Trophoblast cell (in vitro differentiated cells and primary cell): ENCODE results near the gene ROCK2.
A peak's percentile ranks its signal among the peaks of the same experiment; 100 is the strongest.

Experiments used
- DNase-seq, 2 donors: peaks; one replicate each; pipeline ENCODE4 v3.0.0-alpha.2; 2016
- H2AFZ ChIP-seq: 2 replicates; pipeline ENCODE4 v1.6.1; 2013; ENCODE audit warnings: low read length, moderate library complexity, mild to moderate bottlenecking; ENCODE audit not compliant: insufficient read depth, poor library complexity
- H2AK5ac ChIP-seq: 2 replicates; pipeline ENCODE4 v1.6.1; 2013; ENCODE audit warnings: mild to moderate bottlenecking, low read length
- H2BK120ac ChIP-seq: 2 replicates; pipeline ENCODE4 v1.6.1; 2013; ENCODE audit warnings: low read length, mild to moderate bottlenecking, moderate library complexity; ENCODE audit not compliant: insufficient read depth, poor library complexity
- H2BK12ac ChIP-seq: 2 replicates; pipeline ENCODE4 v1.6.1; 2013; ENCODE audit warnings: mild to moderate bottlenecking, low read length, moderate library complexity
- H2BK5ac ChIP-seq: 2 replicates; pipeline ENCODE4 v1.6.1; 2013; ENCODE audit warnings: low read length, low read depth, moderate library complexity, mild to moderate bottlenecking; ENCODE audit not compliant: poor library complexity
- H3K14ac ChIP-seq: 2 replicates; pipeline ENCODE4 v1.6.1; 2013; ENCODE audit warnings: mild to moderate bottlenecking, low read length
- H3K18ac ChIP-seq: 2 replicates; pipeline ENCODE4 v1.6.1; 2013; ENCODE audit warnings: mild to moderate bottlenecking, low read length
- H3K23ac ChIP-seq: 2 replicates; pipeline ENCODE4 v1.6.1; 2013; ENCODE audit warnings: low read length
- H3K27ac ChIP-seq: 2 replicates; pipeline ENCODE4 v1.5.1; 2013; ENCODE audit warnings: low read depth, mild to moderate bottlenecking, inconsistent platforms, low read length, moderate library complexity
- H3K27me3 ChIP-seq: 2 replicates; pipeline ENCODE4 v1.6.1; 2013; ENCODE audit warnings: inconsistent platforms, mild to moderate bottlenecking, low read length, moderate library complexity; ENCODE audit not compliant: insufficient read depth
- H3K36me3 ChIP-seq, 2 experiments: 1 replicate in 1 of 2; 2 replicates in 1 of 2; pipeline ENCODE4 v1.6.1; 2013; ENCODE audit warnings: low read length in 2 of 2, mild to moderate bottlenecking in 2 of 2, moderate library complexity in 1 of 2; ENCODE audit not compliant: insufficient read depth in 2 of 2, control insufficient read depth in 1 of 2
- H3K4ac ChIP-seq: 2 replicates; pipeline ENCODE4 v1.6.1; 2013; ENCODE audit warnings: low read depth, mild to moderate bottlenecking, low read length, moderate library complexity
- H3K4me1 ChIP-seq, 2 experiments: 1 replicate in 1 of 2; 2 replicates in 1 of 2; pipeline ENCODE4 v1.6.1; 2013; ENCODE audit warnings: low read length in 2 of 2, mild to moderate bottlenecking in 2 of 2, moderate library complexity in 1 of 2; ENCODE audit not compliant: insufficient read depth in 2 of 2, control insufficient read depth in 1 of 2
- H3K4me2 ChIP-seq: 2 replicates; pipeline ENCODE4 v1.6.1; 2013; ENCODE audit warnings: inconsistent platforms, mild to moderate bottlenecking, low read length, moderate library complexity
- H3K4me3 ChIP-seq: 2 replicates; pipeline ENCODE4 v1.5.1; 2013; ENCODE audit warnings: mild to moderate bottlenecking, low read depth, low read length, inconsistent platforms
- H3K79me1 ChIP-seq: one replicate; pipeline ENCODE4 v1.6.1; 2013; ENCODE audit warnings: low read length
- H3K79me2 ChIP-seq: 2 replicates; pipeline ENCODE4 v1.6.1; 2013; ENCODE audit warnings: low read length, mild to moderate bottlenecking; ENCODE audit not compliant: control insufficient read depth, insufficient read depth, poor library complexity
- H3K9ac ChIP-seq: 2 replicates; pipeline ENCODE4 v1.6.1; 2013; ENCODE audit warnings: mild to moderate bottlenecking, low read length
- H3K9me3 ChIP-seq: 2 replicates; pipeline ENCODE4 v1.6.1; 2013; ENCODE audit warnings: low read depth, mild to moderate bottlenecking, control low read depth, inconsistent platforms, low read length; ENCODE audit not compliant: insufficient read depth
- H4K12ac ChIP-seq: 2 replicates; pipeline ENCODE4 v1.6.1; 2013; ENCODE audit warnings: low read depth, mild to moderate bottlenecking, low read length, moderate library complexity
- H4K8ac ChIP-seq: 2 replicates; pipeline ENCODE4 v1.6.1; 2013; ENCODE audit warnings: low read depth, mild to moderate bottlenecking, low read length, moderate library complexity
- H4K91ac ChIP-seq: one replicate; pipeline ENCODE4 v1.6.1; 2013; ENCODE audit warnings: low read depth, mild to moderate bottlenecking, low read length, moderate library complexity
- WGBS: extraction: QIAGEN DNeasy Blood & Tissue Kit; methylation state at CpG from one replicate; pipeline ENCODE4 v1.1.7; 2013; ENCODE audit warnings: missing lambda C conversion rate; ENCODE audit not compliant: insufficient read length, insufficient coverage; ENCODE audit errors: extremely low coverage; 5-methylcytosine and 5-hydroxymethylcytosine counted together

The ROCK2 gene

DNA sequence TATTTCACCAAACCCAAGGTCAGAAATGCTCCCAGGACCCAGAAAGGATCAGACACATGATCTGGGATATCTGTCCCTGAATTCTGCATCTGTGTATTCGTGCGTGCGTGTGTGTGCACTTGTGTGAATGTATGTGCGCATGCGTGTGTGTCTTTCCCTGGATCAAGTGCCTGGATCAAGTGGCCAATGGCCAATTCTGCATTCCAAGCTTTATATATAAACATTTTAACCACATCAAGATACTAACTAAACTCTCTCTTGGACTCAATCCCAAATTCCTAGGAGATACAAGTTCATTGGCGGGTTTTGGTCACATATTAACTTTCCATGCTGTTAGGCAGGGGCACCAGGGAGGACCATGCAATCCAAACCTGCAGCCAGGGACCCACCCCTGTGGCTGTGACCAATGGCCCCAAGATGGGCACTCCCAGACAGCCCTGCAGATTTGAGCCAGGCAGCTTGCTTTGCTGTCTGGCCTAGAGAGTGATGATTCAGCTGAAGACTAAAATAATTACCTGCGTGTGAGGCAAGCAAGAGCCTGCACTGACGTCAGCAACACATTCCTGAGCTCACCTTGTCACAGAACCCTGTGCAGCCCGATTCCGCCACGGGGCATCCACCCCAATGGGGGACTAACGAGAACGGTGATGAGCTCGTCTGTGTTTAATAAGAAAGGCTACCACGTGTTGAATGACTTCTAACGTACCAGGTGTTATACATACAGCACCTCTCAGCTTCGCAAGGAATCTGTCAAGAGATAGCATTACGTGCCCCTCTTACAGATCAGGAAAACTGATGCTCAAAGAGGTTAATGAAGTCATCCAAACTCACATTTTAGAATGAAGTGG lies 45.3 kb upstream of the ROCK2 start:
- Histone ChIP-seq H3K27ac (no peak overlapping the region), H2BK5ac (no peak overlapping the region), H2BK12ac (peak overlapping the region; percentile 23), H3K23ac (no peak overlapping the region), H3K79me1 (peaks cover 10% of the 10 kb centered on the region), H4K8ac (no peak overlapping the region), H3K4me3 (no peak overlapping the region), H2AK5ac (no peak overlapping the region), H3K9me3 (no peaks in the 10 kb centered on the region), H3K4ac (no peak overlapping the region), H3K9ac (no peak overlapping the region), H3K36me3 (no peaks in the 10 kb centered on the region), H2BK120ac (no peak overlapping the region), H3K79me2 (no peaks in the 10 kb centered on the region), H4K91ac (peak overlapping the region; percentile 51), H4K12ac (no peak overlapping the region), H2AFZ (no peak overlapping the region), H3K14ac (no peak overlapping the region), H3K27me3 (no peaks in the 10 kb centered on the region), H3K4me2 (no peak overlapping the region), H3K4me1 (peaks cover 17 to 30% of the 10 kb centered on the region in 2 experiments), H3K18ac (no peak overlapping the region)
- DNase-seq: peak; percentile 42 to 67
- WGBS: no CpG with 5 or more reads among the region's 18 CpGs

- H4K12ac ChIP-seq: no peak overlapping the region
- no peaks in the 10 kb centered on the region for H3K79me2 ChIP-seq
- no peak overlapping the region for H3K18ac ChIP-seq
- no peaks in the 10 kb centered on the region for H3K27me3 ChIP-seq
- no peak overlapping the region for H2BK120ac ChIP-seq
- no peak overlapping the region for H4K91ac ChIP-seq
- no peak overlapping the region for H3K23ac ChIP-seq
- no peak overlapping the region for H3K14ac ChIP-seq
- no peak overlapping the region for H3K27ac ChIP-seq
- H3K9ac ChIP-seq: no peak overlapping the region
- H3K4me3 ChIP-seq: no peak overlapping the region
- no peaks in the 10 kb centered on the region for H3K36me3 ChIP-seq
- no peak overlapping the region for H2AFZ ChIP-seq
- no peak overlapping the region for H3K4ac ChIP-seq
- WGBS: no CpG with 5 or more reads among the region's 6 CpGs
- H4K8ac ChIP-seq: no peak overlapping the region
- DNase-seq: no peak
- H3K9me3 ChIP-seq: no peaks in the 10 kb centered on the region
- H3K4me1 ChIP-seq: peaks cover 17 to 30% of the 10 kb centered on the region in 2 experiments
- no peak overlapping the region for H2BK5ac ChIP-seq
- H2BK12ac ChIP-seq: no peak overlapping the region
- H3K79me1 ChIP-seq: peaks cover 10% of the 10 kb centered on the region
- H3K4me2 ChIP-seq: no peak overlapping the region
- no peak overlapping the region for H2AK5ac ChIP-seq
These were observed 44.6 kb upstream of the ROCK2 start for GRCh38 chr2:11389052-11389420.

DNA sequence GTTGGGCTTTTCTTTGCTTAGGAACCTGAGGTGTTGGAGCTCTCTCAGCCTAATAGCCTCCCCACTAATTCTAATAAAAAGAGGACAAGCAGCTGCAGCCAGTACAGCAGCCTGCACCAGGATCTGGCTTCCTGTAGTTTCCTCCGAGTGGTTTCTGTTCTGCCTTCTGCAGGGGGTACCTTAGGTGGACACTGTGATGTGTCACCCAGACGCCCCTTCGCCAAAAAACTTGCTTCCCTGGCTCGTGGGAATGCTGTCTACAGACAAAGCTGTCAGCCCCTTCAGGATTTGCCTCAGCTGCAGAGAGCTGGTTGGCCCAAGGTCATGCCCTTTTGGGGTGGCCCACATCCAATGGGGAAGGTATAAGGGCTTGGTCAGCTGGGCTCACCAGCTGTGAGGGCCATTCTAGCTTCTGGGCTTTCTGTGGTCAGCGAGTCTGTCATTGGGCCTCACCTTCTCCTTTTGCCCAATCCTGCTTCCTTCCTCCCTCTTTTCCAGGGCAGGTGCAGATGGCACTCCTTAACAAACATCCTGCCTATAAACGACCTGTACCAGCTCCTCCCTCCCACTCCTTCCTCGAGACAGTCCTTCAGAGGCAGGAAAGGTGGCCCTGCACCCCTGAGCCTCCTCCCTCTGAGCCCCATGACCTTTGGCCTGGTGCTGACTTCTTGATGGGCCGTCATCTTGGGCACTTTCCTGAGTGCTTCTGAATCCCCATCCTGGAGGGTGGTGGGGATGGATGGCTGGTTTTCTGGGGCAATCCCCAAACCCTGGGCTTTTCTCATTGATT lies 44.0 kb upstream of the ROCK2 start:
- Histone ChIP-seq H3K79me2 (no peaks in the 10 kb centered on the region), H2AK5ac (no peak overlapping the region), H3K23ac (no peak overlapping the region), H3K9ac (no peak overlapping the region), H3K36me3 (no peaks in the 10 kb centered on the region), H2AFZ (no peak overlapping the region), H3K27ac (no peak overlapping the region), H3K4me2 (no peak overlapping the region), H3K27me3 (no peaks in the 10 kb centered on the region), H3K4me3 (no peak overlapping the region), H4K91ac (peak overlapping the region; percentile 20), H2BK12ac (no peak overlapping the region), H3K9me3 (no peaks in the 10 kb centered on the region), H3K14ac (no peak overlapping the region), H3K4ac (no peak overlapping the region), H3K4me1 (peaks cover 13 to 26% of the 10 kb centered on the region in 2 experiments), H3K18ac (no peak overlapping the region), H2BK120ac (no peak overlapping the region), H3K79me1 (peaks cover 10% of the 10 kb centered on the region), H4K12ac (no peak overlapping the region), H4K8ac (no peak overlapping the region), H2BK5ac (no peak overlapping the region)
- no CpG with 5 or more reads among the region's 8 CpGs for WGBS
- DNase-seq: no peak

DNA sequence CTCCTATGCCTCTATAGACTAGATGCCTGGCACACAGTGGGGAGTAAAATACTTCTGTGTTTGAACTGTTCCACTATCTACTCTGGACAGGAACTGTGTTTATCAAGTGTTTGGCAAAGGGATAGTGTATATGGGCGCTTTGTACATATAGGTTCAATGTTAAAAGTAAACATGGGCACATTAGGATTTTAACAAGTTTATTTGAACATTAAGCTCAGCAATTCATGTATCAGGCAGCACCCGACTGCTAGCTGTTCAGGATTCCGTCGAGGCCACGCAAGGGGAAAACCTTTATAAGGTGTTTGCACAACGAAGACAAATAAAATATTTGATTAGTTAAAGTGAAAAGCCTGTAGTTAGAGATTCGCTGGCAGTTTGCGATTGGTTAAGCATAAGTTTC lies 43.4 kb upstream of the ROCK2 start:
- Histone ChIP-seq H2BK5ac (no peak overlapping the region), H3K79me1 (peaks cover 10% of the 10 kb centered on the region), H3K36me3 (no peaks in the 10 kb centered on the region), H3K4ac (no peak overlapping the region), H2BK12ac (no peak overlapping the region), H3K79me2 (no peaks in the 10 kb centered on the region), H2AK5ac (no peak overlapping the region), H4K12ac (no peak overlapping the region), H3K9ac (no peak overlapping the region), H3K27ac (no peak overlapping the region), H4K91ac (no peak overlapping the region), H3K9me3 (no peaks in the 10 kb centered on the region), H2AFZ (no peak overlapping the region), H3K4me3 (no peak overlapping the region), H3K27me3 (no peaks in the 10 kb centered on the region), H4K8ac (no peak overlapping the region), H3K18ac (no peak overlapping the region), H3K4me2 (no peak overlapping the region), H3K23ac (no peak overlapping the region), H3K4me1 (peaks cover 13 to 25% of the 10 kb centered on the region in 2 experiments), H3K14ac (no peak overlapping the region), H2BK120ac (no peak overlapping the region)
- no CpG with 5 or more reads among the region's 8 CpGs for WGBS
- no peak for DNase-seq
